GM12873 (cell line): Measurements from ENCODE around the gene VEZT.

Experiments used
- TF ChIP-seq, protein P1 (sequence below): IDR thresholded peaks from 2 replicates; pipeline ENCODE4 v1.5.1; 2012; ENCODE audit warnings: low read depth, mild to moderate bottlenecking, moderate library complexity, low read length, control low read depth; ENCODE audit not compliant: insufficient read depth; ENCODE audit errors: missing control alignments

VEZT gene

DNA sequence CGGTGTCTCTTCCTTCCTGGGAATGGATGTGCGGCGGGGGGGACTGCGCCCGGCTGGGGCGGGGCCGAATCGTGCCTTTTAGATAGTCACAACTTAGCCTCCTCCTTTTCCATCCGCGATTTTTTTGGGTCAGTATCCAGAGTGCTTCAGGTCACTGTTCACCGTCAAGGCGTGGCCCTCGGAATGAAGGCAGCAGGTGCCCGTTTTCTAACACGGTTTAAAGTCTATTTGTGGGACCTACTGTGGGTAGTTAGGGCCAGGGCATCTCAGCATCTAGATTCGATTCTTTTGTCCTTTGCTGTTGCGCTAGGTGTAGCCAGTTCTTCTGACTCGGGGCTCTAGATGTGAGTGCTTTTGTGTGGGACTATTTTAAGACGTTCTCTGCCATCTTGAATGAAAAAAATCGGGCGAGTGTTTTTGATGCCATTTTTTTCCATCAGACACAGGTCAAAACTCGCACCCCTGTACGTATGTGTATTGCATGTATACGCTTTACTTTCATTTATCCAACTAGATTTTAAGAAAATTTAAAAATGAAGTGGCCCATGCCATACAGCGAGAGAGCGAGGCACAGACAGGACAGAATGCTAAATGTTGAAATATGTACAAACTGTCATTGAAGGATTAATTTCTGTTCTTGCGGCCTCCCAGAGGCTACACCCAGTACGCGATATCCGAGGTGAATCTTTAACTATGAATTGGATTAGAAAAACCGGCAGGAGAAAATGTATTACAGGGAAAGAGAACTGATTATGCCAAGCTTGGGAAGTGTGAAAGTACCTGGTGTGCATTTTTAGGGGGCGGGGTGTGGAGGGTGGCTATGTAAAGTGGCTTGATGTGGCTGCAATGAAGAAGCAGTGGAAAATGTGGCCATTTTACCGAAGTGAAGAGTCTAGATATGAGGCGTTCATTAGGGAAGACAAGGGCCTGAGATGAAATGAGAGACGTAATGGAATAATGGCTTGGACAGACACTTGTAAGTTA, 835 bp downstream of the VEZT start:
- TF ChIP-seq, protein P1, sequence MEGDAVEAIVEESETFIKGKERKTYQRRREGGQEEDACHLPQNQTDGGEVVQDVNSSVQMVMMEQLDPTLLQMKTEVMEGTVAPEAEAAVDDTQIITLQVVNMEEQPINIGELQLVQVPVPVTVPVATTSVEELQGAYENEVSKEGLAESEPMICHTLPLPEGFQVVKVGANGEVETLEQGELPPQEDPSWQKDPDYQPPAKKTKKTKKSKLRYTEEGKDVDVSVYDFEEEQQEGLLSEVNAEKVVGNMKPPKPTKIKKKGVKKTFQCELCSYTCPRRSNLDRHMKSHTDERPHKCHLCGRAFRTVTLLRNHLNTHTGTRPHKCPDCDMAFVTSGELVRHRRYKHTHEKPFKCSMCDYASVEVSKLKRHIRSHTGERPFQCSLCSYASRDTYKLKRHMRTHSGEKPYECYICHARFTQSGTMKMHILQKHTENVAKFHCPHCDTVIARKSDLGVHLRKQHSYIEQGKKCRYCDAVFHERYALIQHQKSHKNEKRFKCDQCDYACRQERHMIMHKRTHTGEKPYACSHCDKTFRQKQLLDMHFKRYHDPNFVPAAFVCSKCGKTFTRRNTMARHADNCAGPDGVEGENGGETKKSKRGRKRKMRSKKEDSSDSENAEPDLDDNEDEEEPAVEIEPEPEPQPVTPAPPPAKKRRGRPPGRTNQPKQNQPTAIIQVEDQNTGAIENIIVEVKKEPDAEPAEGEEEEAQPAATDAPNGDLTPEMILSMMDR: no peak

DNA sequence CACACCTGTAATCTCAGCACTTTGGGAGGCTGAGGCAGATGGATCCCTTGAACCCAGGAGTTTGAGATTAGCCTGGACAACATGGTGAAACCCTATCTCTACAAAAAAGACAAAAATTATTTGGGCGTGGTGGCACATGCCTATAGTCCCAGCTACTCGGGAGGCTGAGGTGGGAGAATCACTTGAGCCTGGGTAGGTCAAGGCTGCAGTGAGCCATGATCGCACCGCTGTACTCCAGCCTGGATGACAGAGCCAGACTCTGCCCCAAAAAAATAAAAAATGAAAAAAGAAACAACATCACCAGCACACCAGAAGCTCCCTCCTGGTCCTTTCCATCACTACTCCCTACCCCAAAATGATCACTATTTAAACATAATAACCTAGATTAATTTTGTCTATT, 2.6 kb downstream of the VEZT start:
- TF ChIP-seq, protein P1: no peak

DNA sequence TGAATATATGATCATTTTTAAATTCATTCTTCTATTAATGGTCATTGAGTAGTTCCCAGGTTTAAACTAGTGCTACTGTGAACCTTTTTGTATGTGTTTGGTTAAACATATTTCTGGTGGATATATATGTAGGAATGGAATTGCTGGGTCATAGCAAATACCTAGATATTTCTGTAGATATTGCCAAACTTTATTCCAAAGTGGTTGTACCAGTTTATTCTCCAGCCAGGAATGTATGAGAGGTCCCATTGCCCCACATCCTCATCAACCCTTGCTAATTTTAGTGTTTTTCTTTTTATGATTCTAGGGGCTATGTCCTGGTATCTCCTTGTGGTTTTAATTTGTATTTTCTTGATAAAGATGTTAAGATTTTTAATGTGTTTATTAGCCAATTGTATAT, 3.1 kb downstream of the VEZT start:
- TF ChIP-seq, protein P1: no peak

DNA sequence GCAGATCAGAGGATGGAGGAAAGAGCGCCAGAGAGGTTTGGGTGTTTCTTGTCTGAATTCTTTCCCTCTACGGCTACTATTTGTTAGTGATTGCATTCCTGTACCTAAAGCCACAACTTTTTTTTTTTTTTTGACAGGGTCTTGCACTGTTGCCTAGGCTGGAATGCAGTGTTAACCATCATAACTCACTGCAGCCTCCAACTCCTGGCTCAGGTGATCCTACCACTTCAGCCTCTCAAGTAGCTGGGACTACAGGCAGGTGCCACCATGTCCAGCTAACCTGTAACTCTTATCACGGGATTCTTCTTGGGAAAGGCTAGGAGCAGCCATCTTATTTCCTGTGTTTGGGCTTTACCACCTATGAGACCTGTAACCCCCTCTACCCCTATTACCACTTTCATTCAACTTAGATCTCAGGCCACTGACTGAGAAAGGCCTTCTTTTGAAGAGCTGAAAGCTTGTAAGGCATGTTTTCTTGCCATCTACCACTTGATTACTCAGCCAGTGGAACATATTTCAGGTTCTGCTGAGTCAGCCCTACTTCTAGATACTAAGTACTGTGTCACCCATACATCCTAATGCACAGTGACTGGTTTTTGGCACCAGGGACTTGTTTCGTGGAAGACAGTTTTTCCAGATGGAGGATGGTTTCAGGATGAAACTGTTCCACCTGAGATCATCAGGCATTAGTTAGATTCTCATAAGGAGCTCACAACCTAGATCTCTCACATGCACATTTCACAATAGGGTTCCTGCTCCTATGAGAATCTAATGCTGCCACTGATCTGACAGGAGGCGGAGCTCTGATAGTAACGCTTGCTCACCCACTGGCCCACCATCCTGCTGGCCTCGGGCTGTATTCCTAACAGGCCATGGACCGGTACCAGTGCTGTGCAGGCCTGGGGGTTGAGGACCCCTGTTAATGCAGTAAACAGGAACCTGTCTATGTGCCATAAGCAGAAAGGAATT, 6.9 kb downstream of the VEZT start:
- TF ChIP-seq, protein P1: no peak

DNA sequence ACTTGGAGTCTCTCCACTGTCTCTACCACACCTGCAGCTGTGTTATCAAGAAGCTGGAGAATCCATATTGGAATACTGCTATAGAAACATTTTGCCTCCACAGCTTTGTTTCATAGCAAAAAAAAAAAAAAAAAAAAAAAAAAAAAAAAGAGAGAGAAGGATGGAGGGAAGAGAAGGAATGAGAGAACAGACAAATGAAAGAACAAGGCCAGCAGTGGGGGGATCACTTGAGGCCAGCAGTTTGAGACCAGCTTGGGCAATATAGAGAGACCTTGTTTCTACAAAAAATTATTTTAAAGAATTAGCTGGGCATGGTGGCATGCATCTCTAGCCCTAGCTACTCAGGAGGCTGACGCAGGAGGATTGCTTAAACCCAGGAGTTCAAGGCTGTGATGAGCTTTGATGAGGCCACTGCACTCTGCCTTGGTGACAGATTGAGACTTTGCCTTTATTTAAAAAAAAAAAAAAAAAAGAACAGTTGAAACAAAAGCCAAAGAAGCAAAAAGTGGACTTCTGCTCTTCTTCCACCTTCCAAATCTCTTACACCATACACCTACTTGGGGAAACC, 8.1 kb downstream of the VEZT start:
- TF ChIP-seq, protein P1: no peak

DNA sequence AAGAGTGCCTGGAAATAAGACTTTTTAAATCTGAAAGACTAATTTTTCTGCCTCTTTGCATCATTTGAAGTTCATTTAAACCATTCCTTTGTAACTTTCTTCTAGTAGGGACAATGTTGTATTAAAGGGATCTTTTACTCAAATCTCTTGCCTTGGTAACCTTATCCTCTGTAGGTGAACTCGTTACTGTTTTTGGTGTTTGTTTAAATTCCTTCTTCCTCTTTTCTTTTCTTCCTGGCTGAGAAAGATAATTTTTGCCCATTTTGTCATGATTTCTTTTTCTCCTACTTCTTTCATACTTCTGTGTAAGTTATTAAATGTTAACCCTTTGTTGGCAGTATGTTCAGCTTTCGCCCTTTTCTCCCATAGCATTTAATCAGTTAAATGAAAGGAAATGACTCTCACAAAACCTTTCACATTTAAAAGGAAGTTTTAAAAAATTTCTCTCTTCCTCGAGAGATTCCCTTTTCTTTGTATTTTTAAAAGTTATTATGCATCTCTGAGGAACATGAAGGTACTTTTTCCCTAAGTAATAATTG, 10.3 kb downstream of the VEZT start:
- TF ChIP-seq, protein P1: no peak
